GOT3 (cell line): ENCODE results near the gene SLC5A12.

Source experiments
- DNase-seq: peaks from one replicate; lab custom pipeline; 2025; ENCODE audit warnings: mixed read lengths; lab: John Stamatoyannopoulos, UW

SLC5A12 gene, protein sequence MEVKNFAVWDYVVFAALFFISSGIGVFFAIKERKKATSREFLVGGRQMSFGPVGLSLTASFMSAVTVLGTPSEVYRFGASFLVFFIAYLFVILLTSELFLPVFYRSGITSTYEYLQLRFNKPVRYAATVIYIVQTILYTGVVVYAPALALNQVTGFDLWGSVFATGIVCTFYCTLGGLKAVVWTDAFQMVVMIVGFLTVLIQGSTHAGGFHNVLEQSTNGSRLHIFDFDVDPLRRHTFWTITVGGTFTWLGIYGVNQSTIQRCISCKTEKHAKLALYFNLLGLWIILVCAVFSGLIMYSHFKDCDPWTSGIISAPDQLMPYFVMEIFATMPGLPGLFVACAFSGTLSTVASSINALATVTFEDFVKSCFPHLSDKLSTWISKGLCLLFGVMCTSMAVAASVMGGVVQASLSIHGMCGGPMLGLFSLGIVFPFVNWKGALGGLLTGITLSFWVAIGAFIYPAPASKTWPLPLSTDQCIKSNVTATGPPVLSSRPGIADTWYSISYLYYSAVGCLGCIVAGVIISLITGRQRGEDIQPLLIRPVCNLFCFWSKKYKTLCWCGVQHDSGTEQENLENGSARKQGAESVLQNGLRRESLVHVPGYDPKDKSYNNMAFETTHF

DNA sequence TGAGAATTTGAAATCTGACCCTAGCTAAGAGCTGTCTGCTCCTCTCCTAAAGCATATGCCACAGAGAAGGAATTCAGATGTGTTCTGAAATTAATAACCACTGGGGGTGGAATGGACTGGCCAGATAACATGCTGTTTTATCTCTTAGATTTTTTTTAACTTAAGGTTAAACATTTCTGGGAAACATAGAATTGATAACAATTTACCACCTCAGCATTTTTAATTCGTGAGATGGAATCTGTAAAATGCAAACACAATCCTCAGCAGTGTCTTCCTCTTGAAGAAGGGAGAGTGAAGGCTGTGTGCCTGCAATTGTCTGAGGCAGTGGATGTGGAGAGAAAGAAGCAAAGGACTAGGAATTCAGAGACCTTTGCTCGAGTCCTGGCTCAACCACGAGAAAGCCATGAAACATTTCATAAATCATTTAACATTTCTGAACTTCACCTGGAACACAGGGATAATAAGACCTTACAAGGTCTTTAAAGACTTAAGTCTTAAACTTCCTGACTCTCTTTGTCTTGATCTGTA, at the start of gene SLC5A12:
TSS of gene SLC5A12 (minus strand) at position 113 of the 528 bp plus-strand sequence. CDS start 346 bp downstream, outside the sequence.
- DNase-seq: no peak

DNA sequence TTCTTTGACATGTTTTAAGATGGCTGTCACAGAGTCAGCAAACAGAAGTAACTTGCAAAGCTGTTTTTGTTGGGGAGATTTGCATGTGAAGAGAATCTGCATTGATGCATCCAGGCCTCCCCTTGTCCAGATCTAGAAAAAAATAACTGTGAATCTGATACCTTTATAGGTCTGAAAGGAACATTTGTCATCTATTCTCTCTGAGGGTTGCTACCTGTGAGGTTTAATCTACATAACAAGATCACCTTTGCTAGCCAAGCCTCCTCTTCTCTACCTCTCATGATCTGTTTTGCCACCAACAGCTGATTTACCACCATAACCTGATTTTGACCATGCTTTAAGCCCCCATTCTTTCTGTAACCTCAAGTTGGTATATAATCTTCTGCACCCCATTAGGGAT, 47.2 kb upstream of the SLC5A12 start:
- no peak for DNase-seq

DNA sequence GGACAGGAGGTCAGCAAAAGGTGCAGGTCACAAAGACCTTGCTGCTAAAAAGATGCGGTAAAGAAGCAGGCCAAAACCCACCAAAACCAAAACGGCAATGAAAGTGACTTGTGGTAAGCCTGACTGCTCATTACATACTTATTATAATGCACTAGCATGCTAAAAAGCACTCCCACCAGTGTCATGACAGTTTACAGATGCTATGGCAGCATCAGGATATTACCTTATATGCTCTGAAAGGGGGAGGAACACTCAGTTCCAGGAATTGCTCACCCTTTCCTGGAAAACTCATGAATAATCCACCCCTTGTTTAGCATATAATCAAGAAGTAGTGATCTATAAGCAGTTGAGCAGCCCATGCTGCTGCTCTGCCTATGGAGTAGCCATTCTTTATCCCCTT, 45.2 kb upstream of the SLC5A12 start:
- no peak for DNase-seq

DNA sequence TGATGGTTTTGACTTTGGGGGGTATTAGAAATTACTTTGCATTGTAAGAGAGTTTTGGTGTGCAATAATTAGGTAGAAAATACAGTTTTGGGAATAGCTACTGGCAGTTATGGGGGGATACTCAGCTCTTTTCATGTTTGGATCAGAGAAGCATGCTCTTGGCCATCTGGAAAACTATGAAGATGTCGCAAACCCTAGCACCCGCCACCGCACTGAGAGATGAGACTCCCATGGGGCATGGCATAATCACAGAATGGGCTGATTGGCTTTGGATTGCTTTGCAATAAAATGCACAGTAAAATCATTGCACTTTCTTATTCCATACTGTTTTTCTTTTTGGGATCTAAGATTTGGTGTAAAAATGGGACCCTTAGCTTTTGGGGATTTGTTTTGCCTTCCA, 43.5 kb upstream of the SLC5A12 start:
- DNase-seq: no peak

DNA sequence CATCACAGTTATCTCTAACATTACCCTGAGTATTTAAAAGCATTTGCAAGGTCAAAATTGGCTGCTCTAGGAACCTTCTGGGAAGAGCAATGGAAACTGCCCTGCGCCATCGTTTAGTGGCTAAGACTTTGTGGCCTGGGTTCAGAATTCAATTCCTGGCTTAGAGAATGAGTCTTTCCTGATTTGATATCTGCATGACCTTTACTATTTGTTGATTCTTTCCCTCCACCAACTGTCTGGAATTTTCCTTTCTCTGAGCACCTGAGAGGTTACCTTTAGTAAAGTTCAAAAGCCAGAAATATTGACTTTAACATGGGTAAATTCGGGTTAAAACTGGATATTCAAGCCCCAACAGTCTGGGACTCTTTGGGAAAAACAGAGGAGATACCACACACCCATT, 43.0 kb upstream of the SLC5A12 start:
- no peak for DNase-seq

DNA sequence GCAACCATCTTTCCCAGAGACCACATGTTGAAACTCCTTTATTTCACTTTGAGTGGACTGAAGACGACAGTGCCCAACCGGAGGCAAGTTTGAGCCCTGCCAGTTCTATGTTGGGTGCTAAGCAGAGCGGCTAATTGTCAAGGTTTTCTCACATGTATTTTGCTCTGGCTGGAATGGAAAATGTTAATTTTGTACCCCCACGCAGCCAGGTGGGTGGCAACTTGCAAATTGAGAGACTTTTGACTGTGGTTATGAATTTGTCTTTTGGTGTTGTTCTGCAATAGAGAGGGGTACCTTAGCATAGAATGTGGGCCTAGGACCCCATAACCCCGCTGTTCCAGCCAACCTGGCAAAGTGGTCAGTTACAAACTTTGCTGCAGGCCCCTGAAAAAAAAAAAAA, 42.5 kb upstream of the SLC5A12 start:
- DNase-seq: no peak

DNA sequence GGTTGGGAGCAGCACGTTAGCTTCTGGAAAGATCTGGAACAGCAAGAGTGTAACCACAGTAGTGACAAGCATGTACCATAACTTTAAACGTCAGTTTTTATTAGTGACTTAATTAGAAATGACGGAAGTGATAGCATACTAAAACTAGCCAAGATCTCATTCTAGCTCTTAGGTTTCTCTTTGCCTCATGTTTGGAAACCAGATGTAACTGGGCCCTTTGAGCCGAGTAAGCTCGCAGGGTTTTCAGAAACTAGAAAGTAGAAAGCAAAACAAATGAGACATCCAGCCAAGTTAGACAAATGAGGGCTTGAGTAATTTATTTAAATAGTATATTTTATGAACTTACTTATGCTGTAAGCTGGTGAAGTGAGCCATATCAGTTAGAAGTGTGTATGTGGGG, 40.2 kb upstream of the SLC5A12 start:
- DNase-seq: no peak

DNA sequence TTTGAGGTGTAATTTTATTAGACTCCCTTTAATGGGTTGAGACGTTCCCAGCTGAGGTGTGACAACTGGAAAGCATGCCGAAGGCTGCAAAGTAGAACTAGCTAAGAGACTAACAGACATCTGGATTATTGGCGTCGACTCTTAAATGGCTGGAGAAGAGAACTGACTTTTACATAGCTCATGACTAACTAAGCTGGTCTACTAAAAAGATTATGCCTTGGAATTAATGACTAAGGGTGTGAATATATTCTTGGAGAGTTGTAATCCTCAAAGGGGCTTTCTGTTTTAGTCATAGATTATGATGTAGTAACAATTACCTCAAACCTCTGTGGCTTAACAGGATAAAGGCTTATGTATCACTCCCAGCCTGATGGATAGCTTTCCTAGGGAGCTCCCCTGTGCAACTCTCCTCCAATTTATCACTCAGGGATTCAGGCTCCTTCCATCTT, 39.5 kb upstream of the SLC5A12 start:
- no peak for DNase-seq

DNA sequence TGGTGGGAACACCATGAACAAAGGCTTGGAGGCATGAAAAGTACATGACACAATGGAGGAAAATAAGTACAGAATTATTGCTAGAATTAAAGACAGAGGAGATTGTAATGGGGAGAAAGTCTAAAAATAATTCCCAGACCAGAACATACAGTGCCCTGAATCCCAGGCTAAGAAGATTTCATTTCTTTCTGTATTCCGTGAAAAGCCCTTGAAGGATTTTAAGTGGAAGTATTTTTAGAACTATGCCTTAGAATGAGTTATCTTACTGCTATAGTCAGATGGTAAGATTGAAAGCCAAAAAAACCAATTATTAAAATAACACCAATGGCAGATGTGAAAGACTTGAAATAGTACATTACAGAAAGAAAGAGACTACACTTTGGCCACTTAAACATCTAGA, 36.1 kb upstream of the SLC5A12 start:
- DNase-seq: no peak

DNA sequence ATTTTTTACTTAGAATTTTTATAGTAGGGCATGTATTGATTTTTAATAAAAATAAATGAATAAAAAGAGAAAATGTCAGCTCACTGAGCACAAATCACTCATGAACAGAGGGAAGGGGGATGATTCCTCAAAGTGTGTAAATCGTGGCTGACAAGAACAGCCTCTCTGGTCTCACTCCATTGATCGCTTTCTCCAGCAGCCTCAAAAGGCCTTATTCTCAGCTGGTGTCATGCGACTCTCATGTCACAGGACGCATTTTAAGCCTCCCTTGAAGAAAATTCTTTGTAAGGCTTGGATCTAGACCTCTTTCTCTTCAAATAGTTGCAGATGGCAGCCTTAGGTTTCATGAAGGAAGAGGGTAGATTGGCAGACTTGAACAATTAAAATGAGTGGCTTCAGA, 33.9 kb upstream of the SLC5A12 start:
- no peak for DNase-seq

DNA sequence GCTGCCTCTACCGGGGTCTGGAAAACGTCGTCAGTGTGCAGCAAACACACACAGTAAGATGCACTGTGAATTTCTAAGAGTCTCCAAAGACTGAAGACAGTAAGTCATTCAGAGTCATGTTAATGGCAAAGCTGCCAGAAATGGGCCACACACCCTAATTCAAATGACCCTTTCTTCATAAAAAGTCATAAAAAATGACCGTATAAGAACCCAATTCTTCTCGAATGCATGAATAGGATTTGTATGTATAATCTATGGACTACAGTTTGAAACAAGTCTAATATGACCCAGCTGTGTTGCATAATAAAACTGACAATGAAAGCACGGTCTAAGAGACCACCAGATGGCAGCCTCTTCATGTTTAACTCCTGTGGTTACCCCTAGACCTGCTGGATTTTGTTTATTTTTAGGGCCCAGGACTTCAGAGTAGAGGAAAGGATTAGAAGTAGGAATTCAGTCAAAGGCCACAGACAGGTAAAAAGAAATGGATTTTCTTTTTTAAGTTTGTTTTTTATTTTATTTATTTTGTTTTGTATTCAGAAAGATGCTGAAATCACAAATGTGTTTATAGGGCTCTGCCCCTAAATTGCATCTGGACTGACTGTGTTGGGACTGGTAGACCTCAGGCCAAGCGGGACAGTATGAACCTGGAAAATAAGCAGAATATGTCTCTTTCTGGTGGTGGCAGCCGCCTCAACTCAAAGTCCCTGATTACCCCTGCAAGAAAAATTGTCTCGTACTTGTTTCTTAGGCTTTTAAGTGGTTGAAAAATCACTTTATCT, 32.1 kb upstream of the SLC5A12 start:
- DNase-seq: no peak

DNA sequence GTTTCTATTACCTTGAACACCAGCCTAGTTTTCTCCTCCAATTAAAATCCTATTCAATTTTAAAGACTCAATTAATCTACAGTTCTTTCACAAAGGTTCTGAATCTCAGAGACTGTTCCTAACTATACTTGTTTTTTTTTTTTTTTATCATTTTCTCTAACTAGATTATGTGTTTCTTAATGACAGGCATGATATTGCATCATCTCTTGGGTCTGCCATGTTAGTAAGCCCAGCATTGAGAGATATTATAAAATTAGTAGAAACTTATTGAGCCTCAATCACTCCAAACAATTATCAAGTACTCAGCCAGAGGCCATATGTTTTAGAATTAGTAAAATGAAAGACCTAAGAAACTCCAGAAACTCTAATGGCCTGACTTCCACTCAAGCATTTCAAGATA, 28.1 kb upstream of the SLC5A12 start:
- DNase-seq: no peak

DNA sequence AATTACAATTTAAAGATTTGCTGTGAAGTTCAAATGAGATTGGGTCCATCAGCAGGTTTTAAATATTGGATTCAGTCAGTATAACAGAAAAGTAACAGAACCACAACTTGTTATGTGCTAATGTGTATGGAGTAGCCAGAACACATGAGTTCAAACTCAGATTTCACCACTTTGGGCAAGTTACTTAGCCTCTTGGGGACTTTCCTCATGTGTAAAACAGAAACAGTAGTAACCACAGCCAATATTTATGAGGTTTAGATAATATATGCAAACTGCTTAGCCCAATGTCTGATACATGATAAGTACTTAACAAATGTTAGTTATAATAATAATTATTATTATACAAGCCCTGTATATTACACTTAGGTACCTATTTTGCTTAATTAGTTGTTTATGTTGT, 21.8 kb upstream of the SLC5A12 start:
- no peak for DNase-seq

DNA sequence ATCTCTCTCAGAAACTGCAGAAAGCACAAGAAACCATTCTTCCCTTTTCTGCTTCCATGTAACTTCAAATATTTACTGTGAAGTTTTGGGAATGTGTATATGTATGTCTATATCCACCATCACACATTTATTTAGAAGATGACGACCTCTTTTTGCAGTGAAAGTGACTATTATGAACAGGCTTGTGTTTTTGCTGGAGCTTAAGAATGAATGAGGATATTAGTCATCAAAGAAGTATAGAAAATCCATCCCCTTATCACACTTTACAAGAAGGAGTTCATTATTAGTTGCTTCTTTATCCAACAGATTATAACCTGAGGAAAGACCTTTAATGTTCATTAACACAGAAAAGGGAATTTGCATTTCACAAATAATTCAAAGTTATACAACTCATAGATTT, 21.1 kb upstream of the SLC5A12 start:
- DNase-seq: no peak

DNA sequence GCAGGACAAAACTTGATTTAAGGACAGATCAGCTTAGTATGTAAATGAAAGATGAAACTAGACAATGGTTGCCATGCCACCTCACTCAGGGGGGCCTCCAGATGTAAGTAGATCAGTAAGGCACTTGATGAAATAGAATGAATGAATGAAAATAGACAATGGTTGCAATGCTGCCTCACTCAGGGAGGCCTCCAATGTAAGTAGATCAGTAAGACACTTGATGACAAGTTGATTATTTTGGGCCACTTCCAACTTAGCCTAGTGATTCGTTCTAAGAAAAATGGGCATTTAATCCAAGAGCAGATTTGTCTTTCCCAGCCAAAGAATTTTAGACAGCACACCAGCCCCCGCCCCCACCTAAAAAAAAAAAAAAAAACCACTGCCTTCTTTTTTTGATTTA, 19.2 kb upstream of the SLC5A12 start:
- DNase-seq: no peak

DNA sequence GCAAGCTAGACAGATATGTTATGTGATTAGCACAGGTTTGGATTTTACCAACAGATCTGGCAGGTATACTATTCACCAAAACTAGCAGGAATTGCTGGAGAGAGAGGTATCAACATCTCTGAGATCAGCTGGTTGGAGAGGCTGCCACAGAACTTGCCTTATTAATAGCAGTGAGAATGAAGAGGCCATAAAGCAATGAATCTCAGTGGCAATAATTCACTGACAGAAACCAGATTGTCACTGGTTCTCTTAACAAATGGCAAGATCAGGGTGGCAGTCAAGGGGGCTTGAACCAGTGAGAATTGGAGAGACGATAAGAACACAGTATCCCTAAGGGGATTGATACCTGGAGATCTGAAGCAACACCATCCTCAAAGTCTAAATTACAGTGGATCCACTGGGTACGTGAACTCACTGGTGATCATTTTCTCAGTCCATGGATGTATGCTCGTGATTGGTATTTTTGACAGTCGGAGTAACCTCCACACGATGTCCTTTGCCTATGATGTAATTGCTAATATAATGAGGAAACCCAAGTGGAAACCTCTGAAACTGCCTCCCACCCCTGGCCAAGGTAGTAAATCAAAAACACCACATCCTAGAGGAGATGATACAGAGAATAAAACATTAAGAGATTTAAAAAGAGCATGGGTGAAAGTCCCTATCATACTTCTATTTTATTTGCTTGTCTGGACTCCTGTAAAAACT, 17.7 kb upstream of the SLC5A12 start:
- no peak for DNase-seq

DNA sequence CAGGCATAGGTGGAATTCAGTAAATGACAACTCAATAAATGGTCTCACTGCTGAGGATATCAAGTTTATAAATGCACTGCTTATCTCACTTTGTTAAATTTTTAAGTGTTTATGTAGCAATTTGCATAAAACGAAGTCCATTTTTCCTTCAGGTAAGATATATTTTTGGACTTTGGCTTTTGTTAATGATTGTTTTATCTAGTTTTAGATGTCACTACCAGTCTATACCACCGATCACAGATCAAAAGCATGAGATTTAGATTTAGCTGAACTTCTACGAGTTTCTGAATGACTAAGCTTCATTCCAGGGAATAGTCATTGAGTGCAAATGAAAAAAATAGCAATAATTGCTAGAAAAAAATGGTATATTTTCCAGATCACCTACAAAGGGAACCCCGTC, 12.8 kb upstream of the SLC5A12 start:
- DNase-seq: no peak

DNA sequence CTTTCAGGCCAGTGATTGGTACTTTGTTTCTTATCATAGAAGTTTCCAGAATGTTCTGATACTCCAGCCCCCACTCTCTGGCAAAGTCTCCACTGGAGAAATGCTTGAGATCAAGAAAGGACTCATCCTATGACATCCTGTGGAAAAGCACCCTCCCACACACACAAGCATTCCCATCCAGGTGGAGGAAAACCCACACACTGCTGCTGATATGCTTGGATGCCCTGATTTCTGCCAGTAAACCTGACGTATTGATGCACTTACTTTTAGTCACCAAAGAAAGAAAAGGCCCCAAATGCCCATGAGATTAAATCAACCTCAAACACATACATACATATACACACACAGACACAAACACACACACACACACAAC, 9.2 kb upstream of the SLC5A12 start:
- no peak for DNase-seq

DNA sequence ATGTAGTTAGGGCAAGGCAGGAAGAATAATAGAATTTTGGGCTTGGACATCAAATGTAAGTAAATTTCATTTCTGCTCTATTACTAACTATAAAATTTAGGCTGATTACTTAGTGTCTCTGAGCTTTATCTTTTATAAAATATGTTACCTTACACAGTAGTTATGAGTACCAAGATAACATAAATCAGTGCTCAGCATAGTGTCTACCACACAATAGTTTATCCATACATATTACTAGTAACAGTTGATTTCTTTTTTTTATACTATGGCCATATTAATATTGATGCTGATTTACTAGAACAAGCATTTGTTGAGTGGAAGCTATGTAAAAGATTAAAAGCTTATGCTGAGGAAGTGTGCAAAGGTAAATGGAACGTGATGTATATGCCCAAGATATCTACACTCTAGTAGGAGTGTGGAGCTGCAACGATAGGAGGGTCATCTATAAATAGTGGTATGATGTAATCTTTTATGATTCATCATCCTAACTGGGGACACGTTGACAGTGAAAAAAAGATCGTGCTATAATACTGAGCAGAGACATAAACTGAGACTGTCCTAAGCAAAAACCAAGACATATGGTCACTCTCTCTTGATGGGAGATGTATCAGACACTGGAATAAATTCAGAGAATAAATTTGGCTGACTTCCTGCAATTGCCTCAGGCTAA, 8.7 kb upstream of the SLC5A12 start:
- no peak for DNase-seq

DNA sequence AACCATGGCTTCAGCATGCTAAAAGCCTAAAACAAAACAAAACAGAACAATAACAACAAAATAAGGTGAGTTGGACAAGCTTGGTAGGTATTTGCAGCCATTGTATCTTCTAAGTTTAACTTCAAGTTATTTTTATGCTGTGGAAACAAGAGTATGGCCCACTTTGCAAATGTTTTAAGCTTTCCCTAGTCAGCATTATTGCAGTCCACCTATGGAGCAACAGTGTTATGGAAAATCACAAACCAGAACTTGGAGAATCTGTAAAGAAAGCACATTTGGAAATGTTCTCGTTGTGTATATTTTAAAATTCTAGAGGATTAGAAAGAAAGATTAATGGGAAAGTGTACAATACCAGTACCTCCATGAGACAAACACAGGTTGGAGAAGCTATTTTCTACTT, 7.4 kb upstream of the SLC5A12 start:
- no peak for DNase-seq

DNA sequence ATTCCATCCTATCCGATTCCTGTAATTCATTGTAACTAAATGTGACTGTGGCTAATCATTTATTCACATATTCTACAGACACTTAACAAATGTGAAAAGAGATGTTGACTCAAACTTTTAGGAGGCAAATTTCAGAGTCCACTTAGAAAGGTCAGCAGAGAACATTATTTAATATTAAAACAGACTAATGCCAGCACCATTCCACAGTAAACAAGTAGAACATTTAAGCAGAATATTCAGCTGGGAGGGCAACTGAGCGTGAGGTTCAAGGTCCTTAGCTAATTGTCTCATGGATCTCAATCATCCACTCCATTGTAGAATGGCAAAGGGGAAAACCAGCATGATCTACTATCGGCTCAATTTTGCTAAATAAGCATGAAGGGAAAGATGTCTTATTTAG, 5.1 kb upstream of the SLC5A12 start:
- no peak for DNase-seq

DNA sequence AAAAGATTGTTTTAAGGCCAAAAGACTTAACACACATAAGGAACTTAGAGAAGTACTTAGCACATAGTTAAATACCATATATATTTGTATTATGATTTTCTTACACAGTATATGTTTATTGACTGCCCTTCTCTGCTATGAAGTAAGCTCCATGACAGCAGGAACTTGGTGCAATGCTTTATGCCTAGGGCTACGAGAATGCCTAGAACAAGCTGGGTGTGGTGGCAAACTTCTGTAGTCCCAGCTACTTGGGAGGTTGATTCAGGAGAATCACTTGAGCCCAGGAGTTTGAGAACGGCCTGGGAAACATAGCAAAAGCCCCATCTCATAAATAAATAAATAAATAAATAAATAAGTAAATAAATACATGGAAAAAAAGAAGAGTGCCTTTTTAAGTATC, 1.9 kb downstream of the SLC5A12 start:
- DNase-seq: no peak
